Neural cell (in vitro differentiated cells): Measurements from ENCODE around the gene NUP54.

Experiments
- CTCF ChIP-seq: fragments of 450-650 bp; IDR thresholded peaks from 2 replicates; pipeline ENCODE4 v1.5.1; 2014; ENCODE audit warnings: antibody characterized with exemption, mild to moderate bottlenecking, moderate library complexity; ENCODE audit not compliant: poor library complexity, severe bottlenecking
- POLR2AphosphoS5 ChIP-seq: IDR thresholded peaks from 2 replicates; pipeline ENCODE4 v1.6.1; 2012
- SMC3 ChIP-seq: fragments of 450-650 bp; conservative IDR thresholded peaks from 2 replicates; pipeline ENCODE4 v1.6.1; 2014; ENCODE audit warnings: antibody characterized with exemption, mild to moderate bottlenecking, moderate library complexity; ENCODE audit not compliant: poor library complexity

DNA sequence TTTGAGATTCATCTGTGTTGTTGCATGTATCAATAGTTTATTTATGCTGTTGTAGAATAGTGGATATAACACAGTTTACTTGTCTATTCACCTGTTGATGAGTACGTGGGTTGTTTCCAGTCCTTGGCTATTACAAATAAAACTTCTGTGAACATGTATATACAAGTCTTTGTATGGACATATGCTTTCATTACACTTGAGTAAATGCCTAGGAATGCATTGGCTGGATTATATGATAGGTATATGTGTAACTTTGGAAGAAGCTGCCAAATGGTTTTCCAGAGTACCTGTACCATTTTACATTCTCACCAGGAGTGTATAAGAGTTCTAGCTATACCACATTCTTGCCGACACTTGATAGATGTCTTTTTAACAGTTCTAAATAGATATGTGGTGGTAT is 57.1 kb downstream of the NUP54 start:
- no peak for TF ChIP-seq CTCF
- no peak for TF ChIP-seq POLR2AphosphoS5
- no peak for TF ChIP-seq SMC3
